HL-60/S4 (cell line): ENCODE results near the gene TRIM69.
"Not testable (repeated sequence)": the region's sequence is repeated elsewhere in the genome, so short reads cannot be mapped to it uniquely, and the experiment has no call there.

ENCODE experiments used
- in situ Hi-C: fragments of 300-500 bp; cut with MboI; formaldehyde crosslinking; loops from 2 replicates; pipeline ENCODE4 v1.14.3; 2022; ENCODE audit warnings: low sequenced_read_pairs

The TRIM69 gene

GRCh38 chr15:44736181-44736765, at the start of gene TRIM69:
Gene TRIM69 (plus strand): TSS chr15:44736528. CDS start chr15:44736705, 177 bp downstream.
- in situ Hi-C loops, result loop anchor here (25.0 kb wide), 1 partner anchor 149 kb away; no protein-coding TSS in a partner anchor

GRCh38 chr15:44689318-44689717, 47.0 kb upstream of the TRIM69 start:
- in situ Hi-C loops, result not testable (repeated sequence)

GRCh38 chr15:44690245-44690644, 46.1 kb upstream of the TRIM69 start:
- in situ Hi-C loops, result not testable (repeated sequence)

GRCh38 chr15:44692659-44693058, 43.7 kb upstream of the TRIM69 start:
- in situ Hi-C loops, result no loop called here

- in situ Hi-C loops, result no loop called here
Observed at GRCh38 chr15:44694416-44694815, 41.9 kb upstream of the TRIM69 start.

GRCh38 chr15:44695294-44695693, 41.0 kb upstream of the TRIM69 start:
- in situ Hi-C loops, result no loop called here

- in situ Hi-C loops, result no loop called here
Observed at GRCh38 chr15:44697014-44697413, 39.3 kb upstream of the TRIM69 start.

GRCh38 chr15:44698641-44699040, 37.7 kb upstream of the TRIM69 start:
- in situ Hi-C loops, result no loop called here

GRCh38 chr15:44700676-44701075, 35.7 kb upstream of the TRIM69 start:
- in situ Hi-C loops, result not testable (repeated sequence)

- in situ Hi-C loops, result no loop called here
Observed at GRCh38 chr15:44705986-44706385, 30.3 kb upstream of the TRIM69 start.

GRCh38 chr15:44706401-44706800, 29.9 kb upstream of the TRIM69 start:
- in situ Hi-C loops, result no loop called here

- in situ Hi-C loops, result no loop called here
Observed at GRCh38 chr15:44706946-44707636, 29.2 kb upstream of the TRIM69 start.

- in situ Hi-C loops, result no loop called here
Observed at GRCh38 chr15:44710236-44711095, 25.9 kb upstream of the TRIM69 start.

GRCh38 chr15:44711096-44711742, 25.1 kb upstream of the TRIM69 start, which contains the start of the genes B2M and PATL2:
Gene B2M (plus strand): TSS chr15:44711517. CDS start chr15:44711547, 30 bp downstream.
Gene PATL2 (minus strand): TSS chr15:44711323. CDS start chr15:44676490, 34,833 bp downstream.
- in situ Hi-C loops, result no loop called here

GRCh38 chr15:44711743-44712345, 24.5 kb upstream of the TRIM69 start:
- in situ Hi-C loops, result no loop called here

GRCh38 chr15:44712346-44713005, 23.9 kb upstream of the TRIM69 start:
- in situ Hi-C loops, result no loop called here

- in situ Hi-C loops, result no loop called here
Observed at GRCh38 chr15:44713006-44713966, 23.0 kb upstream of the TRIM69 start.

GRCh38 chr15:44715142-44715796, 21.1 kb upstream of the TRIM69 start:
- in situ Hi-C loops, result no loop called here
